Right kidney (tissue), 1 donor: ENCODE measurements around the gene BTBD10.

ENCODE experiments used
- DNase-seq: peaks from one replicate; pipeline ENCODE4 v3.0.0-alpha.2; 2016

The BTBD10 gene

GRCh38 chr11:13339195-13340153, 123.5 kb downstream of the BTBD10 start:
- no peak for DNase-seq

- no peak for DNase-seq
Observed at GRCh38 chr11:13338427-13339069, 124.5 kb downstream of the BTBD10 start.

GRCh38 chr11:13338019-13338426, 125.0 kb downstream of the BTBD10 start:
- no peak for DNase-seq
